ENCODE measurements around the gene NEK6. TPM values are rescaled to one million over a fixed set of nuclear protein-coding genes. Genes with fewer than 3 reads are reported as not detected.

NEK6 gene
- total RNA-seq, 1 donor from 2014 or later: 14.7 TPM

DNA sequence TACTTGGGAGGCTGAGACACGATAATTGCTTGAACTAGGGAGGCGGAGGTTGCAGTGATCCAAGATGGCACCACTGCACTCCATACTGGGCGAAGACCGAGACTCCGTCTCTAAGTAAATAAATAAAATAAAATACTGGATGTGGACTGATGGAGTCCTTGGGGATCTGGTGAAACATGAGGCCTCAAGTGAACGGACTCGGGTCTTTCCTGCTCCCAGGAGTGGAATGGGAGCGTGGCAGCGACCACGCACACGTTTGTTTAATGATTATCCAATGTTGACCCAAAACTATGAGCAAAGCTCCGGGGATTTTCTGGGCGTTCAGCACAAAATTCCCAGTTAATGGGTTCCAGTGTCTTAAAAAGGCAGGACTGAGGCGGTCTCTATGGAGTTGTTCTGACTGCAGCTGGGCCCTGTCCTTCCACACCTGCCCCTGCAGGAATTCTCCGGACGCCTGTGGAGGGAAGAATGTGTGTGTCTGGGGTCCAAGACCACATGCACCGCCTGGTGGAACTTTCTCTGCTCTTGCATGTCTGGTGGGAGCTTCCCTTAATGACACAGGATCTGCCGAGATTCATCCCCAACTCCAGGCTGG, 26.6 kb downstream of the NEK6 start:
- H3K4me3 ChIP-seq (ENCODE audit: low read depth, low read length): no peak overlapping the region
- peaks cover 3% of the 10 kb centered on the region for H3K36me3 ChIP-seq (ENCODE audit: control insufficient read depth, insufficient read depth, low read length)
- FAIRE-seq (no peak), DNase-seq (ENCODE audit: low read depth) (no peak)
- TF ChIP-seq, protein P1, sequence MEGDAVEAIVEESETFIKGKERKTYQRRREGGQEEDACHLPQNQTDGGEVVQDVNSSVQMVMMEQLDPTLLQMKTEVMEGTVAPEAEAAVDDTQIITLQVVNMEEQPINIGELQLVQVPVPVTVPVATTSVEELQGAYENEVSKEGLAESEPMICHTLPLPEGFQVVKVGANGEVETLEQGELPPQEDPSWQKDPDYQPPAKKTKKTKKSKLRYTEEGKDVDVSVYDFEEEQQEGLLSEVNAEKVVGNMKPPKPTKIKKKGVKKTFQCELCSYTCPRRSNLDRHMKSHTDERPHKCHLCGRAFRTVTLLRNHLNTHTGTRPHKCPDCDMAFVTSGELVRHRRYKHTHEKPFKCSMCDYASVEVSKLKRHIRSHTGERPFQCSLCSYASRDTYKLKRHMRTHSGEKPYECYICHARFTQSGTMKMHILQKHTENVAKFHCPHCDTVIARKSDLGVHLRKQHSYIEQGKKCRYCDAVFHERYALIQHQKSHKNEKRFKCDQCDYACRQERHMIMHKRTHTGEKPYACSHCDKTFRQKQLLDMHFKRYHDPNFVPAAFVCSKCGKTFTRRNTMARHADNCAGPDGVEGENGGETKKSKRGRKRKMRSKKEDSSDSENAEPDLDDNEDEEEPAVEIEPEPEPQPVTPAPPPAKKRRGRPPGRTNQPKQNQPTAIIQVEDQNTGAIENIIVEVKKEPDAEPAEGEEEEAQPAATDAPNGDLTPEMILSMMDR (IDR thresholded peaks at IDR 0.05; ENCODE audit: insufficient read depth, low read length, severe bottlenecking): no peak
- H3K27me3 ChIP-seq (ENCODE audit: control insufficient read depth, insufficient read depth, low read length): no peaks in the 10 kb centered on the region

DNA sequence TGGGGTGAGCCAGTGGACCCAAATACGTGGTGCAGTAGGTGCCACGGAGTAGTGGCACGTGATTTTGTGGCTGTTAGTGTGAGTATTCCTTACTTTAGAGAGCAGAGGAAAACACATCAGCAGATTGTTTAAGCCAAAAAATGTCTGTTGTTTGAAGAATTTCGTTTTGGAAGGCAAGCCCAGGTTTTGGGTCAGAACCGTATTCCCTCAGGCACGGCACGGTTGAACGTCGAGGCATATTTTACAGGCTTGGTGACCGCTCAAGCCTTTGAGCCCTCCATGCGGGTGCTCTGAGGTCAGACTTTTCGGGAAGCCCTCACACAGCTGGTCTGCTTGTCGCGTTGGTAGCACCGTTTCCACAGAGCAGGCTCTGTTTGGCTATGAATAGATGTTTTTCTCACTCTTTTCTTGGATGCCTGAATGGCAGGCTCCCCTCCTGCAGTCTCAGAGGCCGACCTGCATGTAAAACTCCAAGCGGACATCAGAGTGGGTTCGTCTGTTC, 27.2 kb downstream of the NEK6 start:
- peaks cover 3% of the 10 kb centered on the region for H3K36me3 ChIP-seq (ENCODE audit: control insufficient read depth, insufficient read depth, low read length)
- DNase-seq (ENCODE audit: low read depth): no peak
- TF ChIP-seq, protein P1 (IDR thresholded peaks at IDR 0.05; ENCODE audit: insufficient read depth, low read length, severe bottlenecking): no peak
- no peak overlapping the region for H3K4me3 ChIP-seq (ENCODE audit: low read depth, low read length)
- no peak for FAIRE-seq
- no peaks in the 10 kb centered on the region for H3K27me3 ChIP-seq (ENCODE audit: control insufficient read depth, insufficient read depth, low read length)

DNA sequence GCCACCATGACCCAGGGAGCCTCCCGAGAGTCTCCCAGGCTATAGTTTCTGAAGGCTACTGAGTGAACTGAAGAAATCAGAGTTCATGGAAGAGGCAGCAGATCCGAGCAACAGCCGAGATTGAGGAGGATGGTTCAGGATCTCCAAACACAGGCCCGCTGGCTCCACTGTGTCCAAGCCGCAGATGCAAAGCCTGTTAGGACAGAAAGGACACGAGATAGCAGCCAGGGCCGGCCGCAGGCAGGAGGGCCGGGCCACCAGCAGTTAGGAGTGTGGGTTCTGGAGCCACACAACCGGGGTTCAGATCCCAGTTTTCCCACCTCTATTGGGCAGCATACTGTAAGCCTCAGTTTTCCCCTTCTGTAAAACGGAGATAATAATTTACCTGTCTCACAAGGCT, 27.7 kb downstream of the NEK6 start:
- DNase-seq (ENCODE audit: low read depth) (no peak), FAIRE-seq (no peak)
- Histone ChIP-seq H3K27me3 (ENCODE audit: control insufficient read depth, insufficient read depth, low read length) (no peaks in the 10 kb centered on the region), H3K36me3 (ENCODE audit: control insufficient read depth, insufficient read depth, low read length) (peaks cover 3% of the 10 kb centered on the region), H3K4me3 (ENCODE audit: low read depth, low read length) (no peak overlapping the region)
- TF ChIP-seq, protein P1 (IDR thresholded peaks at IDR 0.05; ENCODE audit: insufficient read depth, low read length, severe bottlenecking): no peak

DNA sequence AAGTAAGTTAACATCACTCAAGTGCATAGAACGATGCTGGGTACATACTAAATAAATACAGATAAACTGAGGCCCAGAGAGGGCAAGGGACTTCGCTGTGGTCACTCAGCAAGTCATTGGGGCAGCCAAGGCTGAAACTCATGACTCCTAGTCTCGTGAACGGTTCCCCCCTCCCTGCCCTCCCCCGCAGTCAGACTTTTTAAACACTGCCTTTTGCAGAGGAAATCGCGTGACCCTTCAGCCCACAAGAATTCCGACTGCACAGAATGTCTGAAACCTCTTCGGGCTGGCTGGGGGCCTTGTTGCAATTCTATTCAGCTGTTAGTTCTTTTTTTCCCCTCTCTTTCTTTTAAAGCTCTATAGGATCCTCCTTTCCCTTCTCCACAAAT, 28.1 kb downstream of the NEK6 start:
- FAIRE-seq: no peak
- no peaks in the 10 kb centered on the region for H3K27me3 ChIP-seq (ENCODE audit: control insufficient read depth, insufficient read depth, low read length)
- no peak for DNase-seq (ENCODE audit: low read depth)
- H3K4me3 ChIP-seq (ENCODE audit: low read depth, low read length): no peak overlapping the region
- TF ChIP-seq, protein P1 (IDR thresholded peaks at IDR 0.05; ENCODE audit: insufficient read depth, low read length, severe bottlenecking): no peak
- peaks cover 3% of the 10 kb centered on the region for H3K36me3 ChIP-seq (ENCODE audit: control insufficient read depth, insufficient read depth, low read length)

DNA sequence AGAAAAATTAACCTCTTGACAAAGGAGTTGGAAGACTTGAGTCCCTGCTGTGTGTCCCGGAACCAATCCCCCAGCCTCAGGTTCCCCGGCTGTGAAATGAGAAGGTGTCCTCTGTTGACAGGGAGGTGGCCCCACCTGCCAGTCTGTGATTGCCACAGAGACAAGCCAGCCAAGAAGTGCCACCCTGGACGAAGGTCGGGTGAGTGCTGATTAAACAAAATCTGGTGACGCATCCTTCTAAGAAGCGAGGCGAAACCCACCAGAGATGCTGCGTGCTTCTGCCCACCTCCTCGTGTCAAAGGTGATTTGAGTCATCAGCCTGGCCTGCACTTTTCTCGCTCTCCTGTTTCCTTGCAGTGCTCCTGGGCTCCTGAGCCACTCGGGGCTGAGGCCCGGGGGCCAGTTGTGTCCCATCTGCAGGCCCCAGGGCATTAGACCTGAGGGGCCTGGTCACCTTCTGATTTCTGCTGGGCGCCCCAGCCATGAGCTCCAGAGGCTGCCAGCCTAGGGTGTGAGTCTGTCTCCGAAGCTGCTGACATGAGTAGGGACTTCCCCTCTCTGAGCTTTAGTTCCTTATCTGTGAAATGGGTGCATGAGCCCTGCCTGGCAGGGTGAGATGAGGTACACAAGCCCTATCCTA, 28.7 kb downstream of the NEK6 start:
- TF ChIP-seq, protein P1 (IDR thresholded peaks at IDR 0.05; ENCODE audit: insufficient read depth, low read length, severe bottlenecking): no peak
- peaks cover 3% of the 10 kb centered on the region for H3K36me3 ChIP-seq (ENCODE audit: control insufficient read depth, insufficient read depth, low read length)
- H3K4me3 ChIP-seq (ENCODE audit: low read depth, low read length): no peak overlapping the region
- FAIRE-seq (no peak), DNase-seq (ENCODE audit: low read depth) (no peak)
- H3K27me3 ChIP-seq (ENCODE audit: control insufficient read depth, insufficient read depth, low read length): no peaks in the 10 kb centered on the region
